Activated B cell treated with CpG ODN at 0.5 μM for 24 hours (primary cell): ENCODE measurements around the gene AP1M1. TPM values are rescaled to one million over a fixed set of nuclear protein-coding genes. Genes with fewer than 3 reads are reported as not detected.

Source experiments
- ATAC-seq: fragments of 200-7000 bp; cut with Tn5 transposase; one replicate; pipeline ENCODE4 v1.10.0; 2021; ENCODE audit warnings: low read depth, mild to moderate bottlenecking, moderate library complexity
- CTCF ChIA-PET: fragments of 350-600 bp; sonication (Branson Sonifier 250); formaldehyde crosslinking; loops from one replicate; lab custom pipeline; 2021; ENCODE audit warnings: antibody characterized with exemption; lab: Charles Lee
- POLR2A ChIA-PET: fragments of 350-600 bp; sonication (Branson Sonifier 250); formaldehyde crosslinking; loops from one replicate; lab custom pipeline; 2021; ENCODE audit warnings: antibody characterized with exemption; lab: Charles Lee
- DNase-seq: peaks from one replicate; pipeline ENCODE4 v3.0.0; 2022
- H3K27ac Mint-ChIP-seq: one replicate; pipeline ENCODE4 v1.8.0; 2020; ENCODE audit warnings: mixed read lengths
- H3K27me3 Mint-ChIP-seq: one replicate; pipeline ENCODE4 v1.8.0; 2021; ENCODE audit warnings: mixed read lengths
- H3K36me3 Mint-ChIP-seq: one replicate; pipeline ENCODE4 v1.8.0; 2021; ENCODE audit warnings: low read depth, mixed read lengths
- H3K4me1 Mint-ChIP-seq: one replicate; pipeline ENCODE4 v1.8.0; 2021; ENCODE audit warnings: mixed read lengths
- H3K4me3 Mint-ChIP-seq: one replicate; pipeline ENCODE4 v1.8.0; 2020; ENCODE audit warnings: mild to moderate bottlenecking, mixed read lengths
- H3K9me3 Mint-ChIP-seq: one replicate; pipeline ENCODE4 v1.8.0; 2020; ENCODE audit warnings: mixed read lengths
- intact Hi-C: fragments of 100-400 bp; cut with micrococcal nuclease; formaldehyde crosslinking; loops from one replicate; pipeline ENCODE4 v1.15.1; 2024
- total RNA-seq: library from RNA; stranded (reverse); gene quantifications from 2 replicates; pipeline ENCODE4 v1.2.3, GENCODE V29; 2022
- TF ChIP-seq, protein P1 (sequence below): fragments of 200-600 bp; IDR thresholded peaks from one replicate; pipeline ENCODE4 v1.8.0; 2022; ENCODE audit warnings: antibody characterized with exemption, mild to moderate bottlenecking

Gene AP1M1
- total RNA-seq, 1 donor from 2014 or later = 87.5 TPM

DNA sequence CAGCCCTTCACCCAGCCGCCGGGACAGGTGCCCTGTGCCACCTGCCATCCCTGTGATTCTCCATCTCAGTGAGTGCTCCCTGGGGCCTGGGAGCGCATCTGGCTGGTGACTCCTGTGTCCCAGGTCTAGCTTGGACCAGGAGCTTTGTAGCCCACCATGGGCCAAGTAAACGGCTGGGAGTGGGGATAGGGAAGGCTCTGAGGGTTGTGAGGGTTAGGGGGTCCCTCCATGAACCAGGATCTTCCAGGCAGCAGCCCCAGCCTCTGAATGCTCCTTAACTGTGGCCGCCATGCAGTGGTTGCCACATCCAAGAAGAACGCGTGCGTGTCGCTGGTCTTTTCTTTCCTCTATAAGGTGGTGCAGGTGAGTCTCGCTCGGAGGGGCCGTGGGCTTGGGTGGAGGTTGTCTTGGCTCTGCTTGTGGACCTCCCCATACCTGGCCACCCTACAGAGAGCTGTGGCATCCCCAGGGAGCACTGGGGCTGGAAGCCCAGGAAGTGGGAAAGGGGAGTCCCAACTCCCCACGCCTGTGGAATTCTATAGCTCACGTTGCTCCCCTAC, 8.4 kb downstream of the AP1M1 start:
- Mint-ChIP-seq H3K36me3 (peaks cover 82% of the 10 kb centered on the region), H3K27ac (no peak overlapping the region), H3K27me3 (no peaks in the 10 kb centered on the region), H3K4me3 (no peak overlapping the region), H3K4me1 (peaks cover 18% of the 10 kb centered on the region), H3K9me3 (no peaks in the 10 kb centered on the region)
- TF ChIP-seq, protein P1, sequence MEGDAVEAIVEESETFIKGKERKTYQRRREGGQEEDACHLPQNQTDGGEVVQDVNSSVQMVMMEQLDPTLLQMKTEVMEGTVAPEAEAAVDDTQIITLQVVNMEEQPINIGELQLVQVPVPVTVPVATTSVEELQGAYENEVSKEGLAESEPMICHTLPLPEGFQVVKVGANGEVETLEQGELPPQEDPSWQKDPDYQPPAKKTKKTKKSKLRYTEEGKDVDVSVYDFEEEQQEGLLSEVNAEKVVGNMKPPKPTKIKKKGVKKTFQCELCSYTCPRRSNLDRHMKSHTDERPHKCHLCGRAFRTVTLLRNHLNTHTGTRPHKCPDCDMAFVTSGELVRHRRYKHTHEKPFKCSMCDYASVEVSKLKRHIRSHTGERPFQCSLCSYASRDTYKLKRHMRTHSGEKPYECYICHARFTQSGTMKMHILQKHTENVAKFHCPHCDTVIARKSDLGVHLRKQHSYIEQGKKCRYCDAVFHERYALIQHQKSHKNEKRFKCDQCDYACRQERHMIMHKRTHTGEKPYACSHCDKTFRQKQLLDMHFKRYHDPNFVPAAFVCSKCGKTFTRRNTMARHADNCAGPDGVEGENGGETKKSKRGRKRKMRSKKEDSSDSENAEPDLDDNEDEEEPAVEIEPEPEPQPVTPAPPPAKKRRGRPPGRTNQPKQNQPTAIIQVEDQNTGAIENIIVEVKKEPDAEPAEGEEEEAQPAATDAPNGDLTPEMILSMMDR = no peak
- no peak for ATAC-seq
- DNase-seq = no peak
- ChIA-PET CTCF (no interaction called here), POLR2A (interaction anchor here (1.1 kb wide), 1 partner anchor 12 kb away, joined by 3 read pairs; no protein-coding TSS in a partner anchor)
- intact Hi-C loops = no loop called here

DNA sequence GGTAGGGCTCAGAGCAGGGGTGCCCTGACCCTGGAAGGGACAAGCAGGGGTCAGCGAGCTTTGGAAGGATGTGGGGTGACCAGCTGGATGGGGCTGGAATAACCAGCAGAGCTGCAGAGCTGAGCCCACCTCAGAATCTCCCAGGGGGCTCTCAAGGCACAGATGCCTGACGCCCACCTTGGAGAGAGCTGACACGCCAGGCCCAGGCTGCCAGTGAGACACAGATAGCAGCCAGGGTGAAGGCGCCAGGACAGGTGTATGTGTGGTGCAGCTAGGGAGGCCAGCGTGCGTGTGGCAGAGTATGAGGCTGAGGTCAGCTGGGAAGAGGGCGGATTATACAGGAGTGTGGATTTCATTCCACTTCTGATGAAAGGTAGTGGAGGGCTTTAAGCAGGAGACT, 8.9 kb downstream of the AP1M1 start:
- no peak overlapping the region for H3K4me3 Mint-ChIP-seq
- DNase-seq (no peak), ATAC-seq (no peak)
- TF ChIP-seq, protein P1 = no peak
- peaks cover 18% of the 10 kb centered on the region for H3K4me1 Mint-ChIP-seq
- H3K27ac Mint-ChIP-seq = no peak overlapping the region
- H3K27me3 Mint-ChIP-seq = no peaks in the 10 kb centered on the region
- peaks cover 85% of the 10 kb centered on the region for H3K36me3 Mint-ChIP-seq
- ChIA-PET POLR2A (interaction anchor here (1.1 kb wide), 1 partner anchor 12 kb away, joined by 3 read pairs; no protein-coding TSS in a partner anchor), CTCF (no interaction called here)
- intact Hi-C loops = no loop called here
- no peaks in the 10 kb centered on the region for H3K9me3 Mint-ChIP-seq

DNA sequence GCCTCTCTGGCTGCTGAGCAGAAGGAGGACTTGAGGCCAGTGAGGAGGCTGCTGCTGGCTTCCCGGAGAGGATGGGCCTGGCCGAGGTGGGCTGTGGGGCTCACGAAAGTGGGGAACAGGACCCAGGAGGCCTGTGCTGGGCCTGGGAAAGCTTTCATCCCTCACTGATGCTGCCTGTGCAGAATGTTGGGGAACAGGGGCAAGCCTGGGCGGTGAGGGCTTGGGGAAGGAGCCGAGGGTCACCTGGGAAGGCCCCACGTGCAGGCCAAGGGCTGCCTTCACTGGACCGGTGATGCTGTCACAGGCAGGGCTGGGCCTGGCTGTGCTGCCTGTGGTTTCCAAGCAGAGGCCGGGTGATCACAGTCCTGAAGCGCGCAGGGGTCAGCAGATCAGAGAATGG, 9.4 kb downstream of the AP1M1 start:
- ATAC-seq (no peak), DNase-seq (no peak)
- peaks cover 85% of the 10 kb centered on the region for H3K36me3 Mint-ChIP-seq
- no peaks in the 10 kb centered on the region for H3K27me3 Mint-ChIP-seq
- intact Hi-C loops = no loop called here
- H3K27ac Mint-ChIP-seq = no peak overlapping the region
- CTCF ChIA-PET = no interaction called here
- H3K9me3 Mint-ChIP-seq = no peaks in the 10 kb centered on the region
- POLR2A ChIA-PET = interaction anchor here (1.1 kb wide), 1 partner anchor 11 kb away, joined by 3 read pairs; no protein-coding TSS in a partner anchor
- peaks cover 18% of the 10 kb centered on the region for H3K4me1 Mint-ChIP-seq
- H3K4me3 Mint-ChIP-seq = no peak overlapping the region
- TF ChIP-seq, protein P1 = no peak

DNA sequence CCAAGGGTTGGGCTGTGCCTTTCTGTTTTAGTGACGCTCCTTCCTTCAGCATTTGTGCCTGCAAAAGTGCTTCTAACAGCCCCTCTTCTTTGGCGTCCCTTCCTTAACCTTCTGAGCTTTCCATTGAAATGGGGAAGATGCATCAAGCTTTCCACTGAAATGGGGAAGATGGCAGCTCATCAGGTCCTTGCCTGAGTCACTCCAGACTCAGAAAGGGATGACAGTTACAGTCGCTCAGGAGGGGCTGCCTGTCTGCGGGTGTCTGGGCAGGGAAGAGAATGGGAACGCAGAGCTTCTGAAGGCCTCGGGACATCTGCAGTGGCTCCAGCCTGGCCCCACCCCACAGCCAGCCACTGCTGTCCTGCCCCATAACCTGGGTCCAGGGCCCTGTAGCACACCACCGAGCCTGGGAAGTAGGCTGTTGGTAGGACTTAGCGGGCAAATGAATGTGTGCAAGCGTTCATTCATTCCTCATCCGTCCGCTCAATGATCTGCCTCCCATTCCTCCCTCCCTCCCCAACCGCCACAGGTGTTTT, 9.8 kb downstream of the AP1M1 start:
- intact Hi-C loops = no loop called here
- no peak for DNase-seq
- Mint-ChIP-seq H3K27ac (no peak overlapping the region), H3K27me3 (no peaks in the 10 kb centered on the region), H3K9me3 (no peaks in the 10 kb centered on the region), H3K4me1 (peaks cover 15% of the 10 kb centered on the region), H3K4me3 (no peak overlapping the region), H3K36me3 (peaks cover 85% of the 10 kb centered on the region)
- POLR2A ChIA-PET = interaction anchor here (0.5 kb wide), 2 partner anchors 31 to 129 kb away, joined by 4 to 6 read pairs; no protein-coding TSS in a partner anchor
- ATAC-seq = no peak
- CTCF ChIA-PET = no interaction called here
- TF ChIP-seq, protein P1 = no peak

DNA sequence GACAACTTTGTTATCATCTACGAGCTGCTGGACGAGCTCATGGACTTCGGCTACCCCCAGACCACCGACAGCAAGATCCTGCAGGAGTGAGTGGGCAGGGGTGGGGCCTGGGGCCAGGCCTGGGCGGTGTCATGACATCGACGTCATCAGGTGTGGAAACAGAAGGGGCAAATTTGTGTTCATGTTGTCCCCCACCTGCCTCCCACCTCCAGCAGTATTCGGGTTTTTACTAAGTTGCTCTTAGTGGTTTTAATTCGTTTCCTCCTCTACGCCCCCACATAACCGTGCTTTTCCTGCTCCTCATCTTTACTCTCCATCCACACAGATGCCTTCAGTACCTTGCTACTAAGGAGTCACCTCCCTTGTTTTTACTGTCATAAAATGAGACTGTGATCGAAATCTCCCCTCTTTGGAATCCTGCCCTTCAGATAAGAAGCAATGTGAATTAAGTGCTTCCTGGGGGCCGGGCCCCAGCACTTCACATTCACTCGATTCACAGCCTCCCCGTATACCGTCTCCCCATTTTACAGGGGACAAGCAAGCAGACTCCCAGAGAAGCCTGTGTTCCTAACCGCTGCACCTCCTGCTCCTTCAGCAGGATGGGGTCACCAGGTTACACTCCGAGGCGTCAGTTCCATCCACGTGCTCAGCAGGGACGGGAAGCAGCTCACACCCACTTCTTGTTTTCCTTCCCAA, 10.5 kb downstream of the AP1M1 start:
- ChIA-PET POLR2A (interaction anchor here (0.5 to 0.7 kb wide), 3 partner anchors 32 to 153 kb away, joined by 3 to 6 read pairs (median 4); no protein-coding TSS in a partner anchor), CTCF (no interaction called here)
- ATAC-seq (no peak), DNase-seq (no peak)
- H3K9me3 Mint-ChIP-seq = no peaks in the 10 kb centered on the region
- no peak overlapping the region for H3K4me3 Mint-ChIP-seq
- peaks cover 11% of the 10 kb centered on the region for H3K4me1 Mint-ChIP-seq
- H3K27ac Mint-ChIP-seq = no peak overlapping the region
- intact Hi-C loops = no loop called here
- no peaks in the 10 kb centered on the region for H3K27me3 Mint-ChIP-seq
- TF ChIP-seq, protein P1 = no peak
- H3K36me3 Mint-ChIP-seq = peaks cover 86% of the 10 kb centered on the region
